Measurements from ENCODE around the gene SLC41A3.

Gene SLC41A3

DNA sequence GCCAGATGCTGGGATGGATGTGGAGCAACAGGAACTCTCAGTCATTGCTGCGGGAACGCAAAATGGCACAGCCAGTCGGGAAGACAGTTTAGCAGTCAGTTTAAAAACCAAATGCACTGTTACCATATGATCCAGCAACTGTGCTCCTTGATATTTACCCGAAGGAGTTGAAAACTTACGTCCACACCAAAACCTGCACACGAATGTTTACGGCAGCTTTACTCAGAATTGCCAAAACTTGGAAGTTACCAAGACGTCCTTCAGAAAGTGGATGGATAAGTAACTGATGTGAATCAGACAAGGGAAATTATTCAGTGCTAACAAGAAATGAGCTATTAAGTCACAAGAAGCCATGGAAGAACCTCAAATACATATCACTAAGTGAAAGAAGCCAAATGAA is 36.1 kb upstream of the SLC41A3 start:
- TF ChIP-seq, protein P1, sequence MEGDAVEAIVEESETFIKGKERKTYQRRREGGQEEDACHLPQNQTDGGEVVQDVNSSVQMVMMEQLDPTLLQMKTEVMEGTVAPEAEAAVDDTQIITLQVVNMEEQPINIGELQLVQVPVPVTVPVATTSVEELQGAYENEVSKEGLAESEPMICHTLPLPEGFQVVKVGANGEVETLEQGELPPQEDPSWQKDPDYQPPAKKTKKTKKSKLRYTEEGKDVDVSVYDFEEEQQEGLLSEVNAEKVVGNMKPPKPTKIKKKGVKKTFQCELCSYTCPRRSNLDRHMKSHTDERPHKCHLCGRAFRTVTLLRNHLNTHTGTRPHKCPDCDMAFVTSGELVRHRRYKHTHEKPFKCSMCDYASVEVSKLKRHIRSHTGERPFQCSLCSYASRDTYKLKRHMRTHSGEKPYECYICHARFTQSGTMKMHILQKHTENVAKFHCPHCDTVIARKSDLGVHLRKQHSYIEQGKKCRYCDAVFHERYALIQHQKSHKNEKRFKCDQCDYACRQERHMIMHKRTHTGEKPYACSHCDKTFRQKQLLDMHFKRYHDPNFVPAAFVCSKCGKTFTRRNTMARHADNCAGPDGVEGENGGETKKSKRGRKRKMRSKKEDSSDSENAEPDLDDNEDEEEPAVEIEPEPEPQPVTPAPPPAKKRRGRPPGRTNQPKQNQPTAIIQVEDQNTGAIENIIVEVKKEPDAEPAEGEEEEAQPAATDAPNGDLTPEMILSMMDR (IDR thresholded peaks at IDR 0.05; ENCODE audit: control insufficient read depth, extremely low read depth, insufficient read depth) = no peak
- H3K4me3 ChIP-seq (ENCODE audit: low read depth, low read length) = no peak overlapping the region
- DNase-seq (ENCODE audit: low read depth) = no peak

DNA sequence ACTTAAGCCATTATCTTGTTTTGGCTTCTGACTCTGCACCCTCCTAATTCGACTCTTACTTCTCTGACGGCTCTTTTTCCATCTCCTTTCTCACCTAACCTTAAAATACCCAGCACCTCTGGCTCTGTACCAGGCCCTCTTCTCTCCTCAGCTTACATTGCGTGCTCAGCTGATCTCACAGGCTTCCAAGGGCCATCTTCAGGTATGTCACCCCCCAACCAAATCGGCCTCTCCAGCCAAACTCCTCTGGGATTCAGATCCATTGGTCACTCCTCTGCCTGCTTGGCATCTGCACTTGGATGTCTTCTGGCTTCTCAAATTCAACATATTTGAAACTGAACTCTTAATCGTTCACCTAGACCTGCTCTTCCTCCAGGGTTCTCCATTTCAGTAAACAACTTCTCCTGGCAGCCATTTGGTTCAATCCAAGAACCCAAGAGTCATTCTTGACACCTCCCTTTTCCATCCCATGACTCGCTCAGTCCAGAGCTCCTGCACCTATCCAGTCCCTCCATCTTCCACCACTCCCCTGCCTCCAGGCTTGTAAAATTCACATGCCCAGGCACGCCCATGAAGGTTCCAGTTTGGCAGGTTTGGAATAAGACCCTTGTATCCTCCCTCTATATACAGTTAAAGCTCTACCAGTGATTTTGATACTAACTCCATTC is 35.2 kb upstream of the SLC41A3 start:
- TF ChIP-seq, protein P1 (IDR thresholded peaks at IDR 0.05; ENCODE audit: control insufficient read depth, extremely low read depth, insufficient read depth) = no peak
- DNase-seq (ENCODE audit: low read depth) = peak; percentile 28
- no peak overlapping the region for H3K4me3 ChIP-seq (ENCODE audit: low read depth, low read length)

DNA sequence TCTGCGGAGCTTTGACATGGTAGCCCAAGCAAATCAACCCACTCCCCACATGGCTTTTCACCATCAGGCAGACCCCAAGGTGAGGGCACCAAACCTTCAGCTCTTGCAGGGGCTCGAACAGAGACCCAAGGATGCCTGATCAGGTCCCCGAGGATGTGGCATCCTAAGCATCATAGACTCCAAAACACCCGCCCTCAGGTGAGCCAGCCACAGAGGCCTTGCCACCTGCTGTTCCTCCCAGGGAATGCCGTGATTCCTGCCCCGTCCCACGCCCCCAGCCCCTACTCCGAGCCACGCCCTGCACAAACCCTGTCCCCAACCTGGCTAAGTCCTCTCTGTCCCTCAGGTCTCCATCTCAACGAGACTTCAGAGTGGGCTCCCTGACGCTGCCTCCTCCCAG is 34.7 kb upstream of the SLC41A3 start:
- no peak overlapping the region for H3K4me3 ChIP-seq (ENCODE audit: low read depth, low read length)
- no peak for DNase-seq (ENCODE audit: low read depth)
- TF ChIP-seq, protein P1 (IDR thresholded peaks at IDR 0.05; ENCODE audit: control insufficient read depth, extremely low read depth, insufficient read depth) = no peak

DNA sequence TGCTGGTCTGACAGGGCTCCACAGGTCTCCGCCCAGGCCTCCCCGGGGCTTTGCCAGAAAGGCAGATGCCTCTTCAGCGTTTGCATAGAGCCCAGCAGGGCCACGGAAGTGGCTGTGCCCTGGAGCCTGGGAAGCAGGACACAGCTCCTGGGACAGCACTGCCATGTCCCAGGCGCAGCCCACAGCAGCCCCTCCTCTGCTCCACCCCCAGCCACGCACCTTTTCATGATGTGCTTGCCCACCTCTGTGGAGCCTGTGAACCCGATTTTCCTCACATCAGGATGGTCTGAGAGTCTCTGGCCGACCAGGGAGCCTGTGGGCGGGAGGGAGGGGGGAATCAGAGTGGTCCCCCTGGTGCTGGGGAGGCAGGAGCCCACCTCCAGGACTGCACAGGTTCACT is 33.9 kb upstream of the SLC41A3 start:
- no peak for DNase-seq (ENCODE audit: low read depth)
- H3K4me3 ChIP-seq (ENCODE audit: low read depth, low read length) = no peak overlapping the region
- TF ChIP-seq, protein P1 (IDR thresholded peaks at IDR 0.05; ENCODE audit: control insufficient read depth, extremely low read depth, insufficient read depth) = no peak

DNA sequence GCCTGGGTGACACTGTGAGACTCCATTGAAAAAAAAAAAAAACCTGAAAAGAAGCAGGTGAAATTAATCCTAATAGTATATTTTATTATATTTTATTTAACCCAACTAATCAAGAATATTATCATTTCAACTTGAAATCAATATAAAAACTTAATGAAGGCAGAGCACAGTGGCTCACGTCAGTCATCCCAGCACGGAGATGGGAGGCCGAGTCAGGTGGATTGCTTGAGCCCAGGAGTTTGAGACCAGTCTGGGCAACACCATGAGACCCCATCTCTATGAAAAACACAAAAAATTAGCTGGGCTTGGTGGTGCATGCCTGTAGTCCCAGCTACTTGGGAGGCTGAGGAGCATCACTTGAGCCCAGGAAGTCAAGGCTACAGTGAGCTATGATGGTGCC is 33.3 kb upstream of the SLC41A3 start:
- no peak overlapping the region for H3K4me3 ChIP-seq (ENCODE audit: low read depth, low read length)
- no peak for DNase-seq (ENCODE audit: low read depth)
- TF ChIP-seq, protein P1 (IDR thresholded peaks at IDR 0.05; ENCODE audit: control insufficient read depth, extremely low read depth, insufficient read depth) = no peak

DNA sequence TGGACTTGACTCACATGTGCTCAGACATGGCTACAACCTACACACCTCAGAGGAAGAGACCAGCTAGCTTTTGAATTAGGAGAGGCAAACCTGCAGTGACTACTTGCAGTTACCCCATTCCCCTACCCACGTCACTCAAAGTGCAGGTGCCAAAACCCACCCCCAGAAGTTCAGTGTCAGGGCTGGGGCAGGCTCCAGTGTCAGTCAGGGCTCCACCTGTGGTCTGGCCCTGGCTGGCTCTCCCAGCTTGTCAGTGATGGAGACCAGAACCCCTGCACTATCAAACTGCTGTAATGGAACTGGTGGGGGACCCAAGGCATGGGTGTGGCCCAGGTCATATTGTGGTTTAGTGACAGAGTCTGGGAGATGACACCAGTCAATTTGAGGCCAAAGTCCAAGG is 32.6 kb upstream of the SLC41A3 start:
- TF ChIP-seq, protein P1 (IDR thresholded peaks at IDR 0.05; ENCODE audit: control insufficient read depth, extremely low read depth, insufficient read depth) = no peak
- no peak for DNase-seq (ENCODE audit: low read depth)

More for the DNA sequence above, 32.6 kb upstream of the SLC41A3 start:
- no peak overlapping the region for H3K4me3 ChIP-seq (ENCODE audit: low read depth, low read length)

Measured in LNCaP clone FGC (cell line).